ENCODE measurements around the gene TKTL1. TPM values are rescaled to one million over a fixed set of nuclear protein-coding genes. Genes with fewer than 3 reads are reported as not detected.
A peak's percentile ranks its signal among the peaks of the same experiment; 100 is the strongest.

The TKTL1 gene
- total and polyA plus RNA-seq, 2 of the 8 experiments (the other 6 are each of a cell fraction or from before 2014, with no cell fraction given): 0.05 TPM; not detected in 1

DNA sequence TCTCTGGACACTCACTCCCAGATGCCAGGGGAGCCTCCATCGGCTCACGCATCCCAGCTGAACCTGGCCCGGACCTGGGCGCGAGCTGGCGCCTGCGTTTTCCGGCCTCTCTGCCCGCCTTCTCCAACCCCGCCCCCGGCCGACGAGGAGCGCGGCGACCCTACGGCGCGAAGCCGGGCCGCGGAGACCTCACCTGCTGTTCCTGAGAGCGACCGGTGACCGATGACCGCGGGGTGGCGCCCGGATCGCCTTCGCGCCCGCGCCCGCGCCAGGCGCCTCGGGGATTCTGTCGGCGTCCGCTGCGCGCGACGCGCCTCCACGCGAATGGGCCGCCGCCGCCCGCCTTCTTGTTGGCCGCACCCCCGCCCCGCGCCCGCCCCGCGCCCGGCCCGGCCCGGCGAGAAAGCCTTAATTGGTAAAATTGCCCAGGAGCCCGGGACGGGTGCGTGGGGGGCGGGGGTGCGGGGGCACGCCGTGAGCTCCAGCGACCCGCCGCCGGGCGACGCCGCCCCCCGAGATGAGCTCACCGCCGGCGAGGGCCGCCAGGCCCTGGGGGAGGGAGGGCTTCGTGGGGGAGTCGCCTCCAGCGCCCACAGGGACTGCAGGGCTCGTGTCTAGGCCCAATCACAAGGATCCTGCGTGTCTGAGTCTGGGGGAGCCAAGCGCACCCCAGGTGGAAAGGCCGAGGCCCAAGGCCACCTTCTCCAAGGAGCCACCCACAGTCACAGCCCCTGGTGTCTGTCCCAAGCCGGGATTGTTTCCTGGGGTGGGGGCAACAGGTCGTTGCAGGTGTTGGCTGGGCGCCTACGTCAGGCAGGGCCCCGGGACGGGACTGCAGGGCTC is 78.9 kb downstream of the TKTL1 start, which contains the start of gene FLNA:
TSS of gene FLNA (minus strand) at position 322 of the 843 bp plus-strand sequence. CDS start 3,389 bp downstream, outside the sequence.
- peak within 1 kb of the TSS; percentile 38 for H3K4ac ChIP-seq (replicated peaks; ENCODE audit: insufficient read length, low read depth, low read length)
- ChIA-PET POLR2A (ENCODE audit: partially characterized antibody) (interaction anchor here (1.1 to 5.7 kb wide), 10 partner anchors 9 to 142 kb away, joined by 3 to 96 read pairs (median 6); partner anchors contain the start of genes FAM3A and RPL10), CTCF (ENCODE audit: partially characterized antibody) (interaction anchor here (0.7 to 2.6 kb wide), 10 partner anchors 9 to 160 kb away, joined by 3 to 29 read pairs (median 4); partner anchors contain the start of genes DNASE1L1 and RPL10)
- peaks cover 0 to 15% (median 9%) of the 10 kb centered on the region in 4 experiments; a peak in 6 of 7 replicates for H3K4me1 ChIP-seq (replicated peaks in 1 of 4; ENCODE audit: control insufficient read depth in 3 of 4, insufficient read depth in 4 of 4, low read length in 3 of 4)
- H2AFZ ChIP-seq (ENCODE audit: low read length): no peak within 1 kb of the TSS
- H3K56ac ChIP-seq (replicated peaks; ENCODE audit: insufficient read length, low read depth, low read length): no peak within 1 kb of the TSS
- H3K4me2 ChIP-seq (ENCODE audit: insufficient read depth in 1 of 2, low read depth in 2 of 2, low read length in 2 of 2): peak within 1 kb of the TSS; percentile 45 to 65
- peak within 1 kb of the TSS; percentile 97 for H4K91ac ChIP-seq (replicated peaks; ENCODE audit: insufficient read length, low read length)
- H3K14ac ChIP-seq (ENCODE audit: insufficient read length): no peak within 1 kb of the TSS
- H4K5ac ChIP-seq (ENCODE audit: insufficient read length, low read depth, low read length): peak within 1 kb of the TSS; percentile 15
- H3K27me3 ChIP-seq (replicated peaks in 1 of 4; ENCODE audit: control insufficient read depth in 3 of 4, extremely low read depth in 1 of 4, insufficient read depth in 3 of 4, low read length in 3 of 4): peaks cover 0 to 3% (median 0%) of the 10 kb centered on the region in 4 experiments; a peak in 2 of 7 replicates
- H3K27ac ChIP-seq (ENCODE audit: low read depth, low read length): no peak within 1 kb of the TSS
- no peak within 1 kb of the TSS; the same call in 1 of the 2 replicates for H4K8ac ChIP-seq (ENCODE audit: extremely low read depth, insufficient read depth, low read length)
- peaks cover 0 to 4% (median 0%) of the 10 kb centered on the region in 4 experiments; a peak in 1 of 8 replicates for H3K36me3 ChIP-seq (ENCODE audit: control insufficient read depth in 2 of 4, insufficient read depth in 4 of 4, low read length in 3 of 4)
- peak within 1 kb of the TSS; percentile 66; the same call in 1 of the 2 replicates for H2BK5ac ChIP-seq (ENCODE audit: low read depth, low read length)
- H3K9me3 ChIP-seq (ENCODE audit: insufficient read depth in 2 of 2, low read depth in 1 of 2, low read length in 1 of 2): no peaks in the 10 kb centered on the region
- no peak within 1 kb of the TSS for H2BK15ac ChIP-seq (ENCODE audit: low read length)
- peak within 1 kb of the TSS in 1 of 4 experiments; percentile 13; a peak in 3 of 7 replicates for H3K9ac ChIP-seq (replicated peaks in 1 of 4; ENCODE audit: extremely low read depth in 1 of 4, low read depth in 3 of 4, low read length in 3 of 4)
- H3K4me3 ChIP-seq (ENCODE audit: extremely low read depth in 1 of 4, insufficient read depth in 2 of 4, low read depth in 3 of 4, low read length in 4 of 4): peak within 1 kb of the TSS in 3 of 4 experiments; percentile 12 to 55 (median 29); a peak in 6 of 8 replicates
- no peak within 1 kb of the TSS for H3K23ac ChIP-seq (ENCODE audit: insufficient read length)
- DNase-seq (ENCODE audit: low read depth in 1 of 2, low spot score in 2 of 2) (peak in 1 of 2 experiments; percentile 61), FAIRE-seq (no peak)
- H3K79me2 ChIP-seq (ENCODE audit: control insufficient read depth in 1 of 2, insufficient read depth in 2 of 2, low read length in 2 of 2): peaks cover 3 to 16% of the 10 kb centered on the region in 2 experiments; a peak in 3 of 4 replicates
- peak within 1 kb of the TSS; percentile 97; the same call in 1 of the 2 replicates for H2BK20ac ChIP-seq (ENCODE audit: low read length)
- peak within 1 kb of the TSS; percentile 67; the same call in 1 of the 2 replicates for H2AK5ac ChIP-seq (ENCODE audit: low read depth, low read length)
- H4K20me1 ChIP-seq (replicated peaks in 1 of 2; ENCODE audit: control insufficient read depth in 1 of 2, insufficient read depth in 2 of 2, low read length in 2 of 2): no peaks in the 10 kb centered on the region
- H3K23me2 ChIP-seq (ENCODE audit: low read depth, low read length): peaks cover 5% of the 10 kb centered on the region; the same call in 1 of the 2 replicates
- H3K18ac ChIP-seq (ENCODE audit: extremely low read depth, low read length): peak within 1 kb of the TSS; percentile 60
- H3K79me1 ChIP-seq (ENCODE audit: low read depth, low read length): no peaks in the 10 kb centered on the region
- peak within 1 kb of the TSS; percentile 75; the same call in 1 of the 2 replicates for H2BK12ac ChIP-seq (ENCODE audit: low read depth, low read length)
- peak within 1 kb of the TSS; percentile 72 for H2BK120ac ChIP-seq (replicated peaks; ENCODE audit: low read depth, low read length)
- 5% methylated on average over 15 of the region's 95 CpGs; no CpG with 5 or more reads in 1 of the 2 experiments for WGBS, 2 experiments (ENCODE audit: extremely low coverage in 1 of 2, insufficient coverage in 1 of 2, insufficient read length in 1 of 2, insufficient replicate concordance in 2 of 2, low coverage in 1 of 2, low lambda C conversion rate in 2 of 2, missing lambda C conversion rate in 1 of 2)
- no peak for TF ChIP-seq CHD1 (IDR thresholded peaks at IDR 0.05; ENCODE audit: low read depth, low read length)
- TF ChIP-seq EZH2 (IDR thresholded peaks at IDR 0.05; ENCODE audit: low read depth, low read length, severe bottlenecking): no peak
- no peak for TF ChIP-seq YY1 (IDR thresholded peaks at IDR 0.05; ENCODE audit: low read depth, low read length)
- no peak for TF ChIP-seq GTF2F1 (IDR thresholded peaks at IDR 0.05; ENCODE audit: borderline replicate concordance, low read depth, low read length)
- TF ChIP-seq KDM1A (IDR thresholded peaks at IDR 0.05; ENCODE audit: borderline replicate concordance, low read length): no peak
- no peak for TF ChIP-seq RFX5 (IDR thresholded peaks at IDR 0.05; ENCODE audit: borderline replicate concordance, low read depth, low read length)
- no peak for TF ChIP-seq POU5F1 (IDR thresholded peaks at IDR 0.05; ENCODE audit: low read depth, low read length)
- no peak for TF ChIP-seq SP2 (IDR thresholded peaks at IDR 0.05; ENCODE audit: low read length)
- TF ChIP-seq ASH2L (IDR thresholded peaks at IDR 0.05; ENCODE audit: low read length): no peak
- TF ChIP-seq RBBP5 (IDR thresholded peaks at IDR 0.05; ENCODE audit: borderline replicate concordance, low read depth, low read length): no peak
- TF ChIP-seq KDM4A (IDR thresholded peaks at IDR 0.05; ENCODE audit: low read depth, low read length, severe bottlenecking): no peak
